Nephron progenitor cell (in vitro differentiated cells): Measurements from ENCODE around the gene SHLD2.
"Not testable (repeated sequence)": the region's sequence is repeated elsewhere in the genome, so short reads cannot be mapped to it uniquely, and the experiment has no call there.

Experiments used
- DNase-seq: peaks from one replicate; pipeline ENCODE4 v3.0.0; 2021
- H3K27ac Mint-ChIP-seq: 2 replicates; pipeline ENCODE4 v1.8.0; 2021; ENCODE audit warnings: mild to moderate bottlenecking, moderate library complexity, mixed read lengths
- H3K27me3 Mint-ChIP-seq: 2 replicates; pipeline ENCODE4 v1.8.0; 2021; ENCODE audit warnings: mild to moderate bottlenecking, low read depth, mixed read lengths; ENCODE audit not compliant: poor library complexity
- H3K36me3 Mint-ChIP-seq: 2 replicates; pipeline ENCODE4 v1.8.0; 2021; ENCODE audit warnings: low read depth, mixed read lengths
- H3K4me1 Mint-ChIP-seq: 2 replicates; pipeline ENCODE4 v1.8.0; 2021; ENCODE audit warnings: mixed read lengths
- H3K4me3 Mint-ChIP-seq: 2 replicates; pipeline ENCODE4 v1.8.0; 2021; ENCODE audit warnings: mild to moderate bottlenecking, moderate library complexity, mixed read lengths
- H3K9me3 Mint-ChIP-seq: 2 replicates; pipeline ENCODE4 v1.8.0; 2021; ENCODE audit warnings: mild to moderate bottlenecking, moderate library complexity, mixed read lengths
- CTCF ChIP-seq: fragments of 200-600 bp; sonication (generic); IDR thresholded peaks from 2 replicates; pipeline ENCODE4 v1.5.0; 2021; ENCODE audit warnings: antibody characterized with exemption

SHLD2 gene

DNA sequence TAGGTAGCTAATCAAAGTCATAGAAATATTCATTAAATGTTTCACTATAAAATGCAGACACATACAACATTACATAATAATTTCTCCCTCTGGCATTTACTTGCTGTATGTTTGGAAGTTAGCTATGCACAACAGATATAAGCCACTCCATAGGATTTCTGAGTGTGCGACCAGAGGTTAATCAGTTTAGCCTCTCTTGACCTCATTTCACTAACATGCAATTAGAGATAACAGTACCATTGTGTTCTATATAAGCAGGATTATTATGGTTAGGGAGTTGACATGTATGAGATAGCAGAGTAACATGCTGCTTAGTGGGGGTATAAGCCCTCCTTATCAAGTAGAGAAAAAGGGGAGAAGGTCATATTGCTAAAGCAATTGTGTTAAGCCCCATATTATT lies 26.7 kb upstream of the SHLD2 start:
- Mint-ChIP-seq H3K9me3 (no peaks in the 10 kb centered on the region), H3K36me3 (peaks cover 74% of the 10 kb centered on the region), H3K4me1 (no peaks in the 10 kb centered on the region), H3K4me3 (no peak overlapping the region), H3K27me3 (no peaks in the 10 kb centered on the region), H3K27ac (no peak overlapping the region)
- no peak for DNase-seq
- TF ChIP-seq CTCF, result no peak

DNA sequence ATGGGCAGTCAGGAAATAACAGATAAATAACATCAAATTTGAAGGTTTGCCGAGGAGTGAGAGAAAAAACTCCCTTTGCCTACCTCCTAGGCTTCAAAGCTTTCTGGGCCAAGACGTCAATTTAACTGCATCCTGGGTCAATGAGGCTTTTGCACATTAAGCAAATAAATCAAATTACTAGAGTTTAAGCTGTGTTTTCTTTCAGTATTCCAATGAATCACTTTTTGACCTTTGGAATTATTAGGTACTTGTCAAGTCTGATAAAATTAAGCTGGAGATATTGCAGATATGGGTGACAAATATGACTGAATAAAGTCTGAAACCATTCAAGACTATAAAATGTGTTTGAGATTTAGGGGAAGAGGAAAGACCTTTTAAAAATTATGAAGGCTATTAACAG lies 22.6 kb upstream of the SHLD2 start:
- no peaks in the 10 kb centered on the region for H3K27me3 Mint-ChIP-seq
- H3K9me3 Mint-ChIP-seq, result no peaks in the 10 kb centered on the region
- no peak overlapping the region for H3K4me3 Mint-ChIP-seq
- H3K4me1 Mint-ChIP-seq, result no peaks in the 10 kb centered on the region
- H3K36me3 Mint-ChIP-seq, result peaks cover 58% of the 10 kb centered on the region
- no peak for TF ChIP-seq CTCF
- no peak for DNase-seq
- H3K27ac Mint-ChIP-seq, result no peak overlapping the region

- Mint-ChIP-seq H3K36me3 (peaks cover 53% of the 10 kb centered on the region), H3K9me3 (peaks cover 19% of the 10 kb centered on the region)
- not testable (repeated sequence) for DNase-seq, H3K27me3 Mint-ChIP-seq, H3K4me1 Mint-ChIP-seq, H3K27ac Mint-ChIP-seq, H3K4me3 Mint-ChIP-seq
Measured at GRCh38 chr10:87076421-87076820, 18.6 kb upstream of the SHLD2 start.

DNA sequence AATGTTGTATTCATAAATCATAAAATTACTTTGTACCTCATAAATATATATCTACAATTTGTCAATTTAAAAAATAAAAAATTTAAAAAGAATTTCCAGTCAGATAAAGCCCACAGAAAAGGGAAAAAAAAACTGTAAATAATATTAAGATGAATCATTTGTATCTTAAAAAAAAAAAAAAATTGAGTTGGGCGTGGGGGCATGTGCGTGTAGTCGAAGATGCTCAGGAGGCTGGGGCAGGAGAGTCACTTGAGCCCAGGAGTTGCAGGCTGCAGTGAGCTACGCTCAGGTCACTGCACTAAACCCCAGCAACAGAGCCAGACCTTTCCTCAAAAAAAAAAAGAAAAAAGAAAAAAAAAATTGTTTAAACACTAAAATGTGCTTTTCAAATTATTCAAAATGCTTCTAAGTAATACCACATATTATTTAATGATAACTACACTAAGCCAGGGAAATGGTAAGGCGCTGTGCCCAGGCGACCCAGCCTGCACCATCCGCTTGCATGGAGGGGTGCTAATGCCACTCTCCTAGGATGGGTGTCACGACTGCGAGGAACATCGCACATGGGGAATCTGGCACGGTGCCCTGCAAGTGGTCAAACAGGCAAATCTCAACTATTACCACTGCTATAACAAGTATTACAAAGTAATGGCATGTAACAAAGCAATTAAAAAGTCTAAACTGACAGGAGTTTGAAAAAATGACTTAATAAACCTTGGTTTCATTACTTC lies 15.7 kb upstream of the SHLD2 start:
- Mint-ChIP-seq H3K9me3 (peaks cover 40% of the 10 kb centered on the region), H3K27ac (no peak overlapping the region), H3K4me3 (no peak overlapping the region), H3K4me1 (peaks cover 12% of the 10 kb centered on the region), H3K27me3 (no peaks in the 10 kb centered on the region), H3K36me3 (peaks cover 54% of the 10 kb centered on the region)
- TF ChIP-seq CTCF, result no peak
- DNase-seq, result no peak

DNA sequence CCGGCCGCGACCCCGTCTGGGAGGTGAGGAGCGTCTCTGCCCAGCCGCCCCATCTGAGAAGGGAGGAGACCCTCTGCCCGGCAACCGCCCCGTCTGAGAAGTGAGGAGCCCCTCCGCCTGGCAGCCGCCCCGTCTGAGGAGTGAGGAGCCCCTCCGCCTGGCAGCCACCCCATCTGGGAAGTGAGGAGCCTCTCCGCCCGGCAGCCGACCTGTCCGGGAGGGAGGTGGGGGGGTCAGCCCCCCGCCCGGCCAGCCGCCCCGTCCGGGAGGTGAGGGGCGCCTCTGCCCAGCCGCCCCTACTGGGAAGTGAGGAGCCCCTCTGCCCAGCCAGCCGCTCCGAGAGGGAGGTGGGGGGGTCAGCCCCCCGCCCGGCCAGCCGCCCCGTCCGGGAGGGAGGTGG lies 14.4 kb upstream of the SHLD2 start:
- Mint-ChIP-seq H3K36me3 (peaks cover 56% of the 10 kb centered on the region), H3K9me3 (peaks cover 42% of the 10 kb centered on the region), H3K4me1 (peaks cover 12% of the 10 kb centered on the region)
- not testable (repeated sequence) for H3K27ac Mint-ChIP-seq, H3K4me3 Mint-ChIP-seq, DNase-seq, H3K27me3 Mint-ChIP-seq

DNA sequence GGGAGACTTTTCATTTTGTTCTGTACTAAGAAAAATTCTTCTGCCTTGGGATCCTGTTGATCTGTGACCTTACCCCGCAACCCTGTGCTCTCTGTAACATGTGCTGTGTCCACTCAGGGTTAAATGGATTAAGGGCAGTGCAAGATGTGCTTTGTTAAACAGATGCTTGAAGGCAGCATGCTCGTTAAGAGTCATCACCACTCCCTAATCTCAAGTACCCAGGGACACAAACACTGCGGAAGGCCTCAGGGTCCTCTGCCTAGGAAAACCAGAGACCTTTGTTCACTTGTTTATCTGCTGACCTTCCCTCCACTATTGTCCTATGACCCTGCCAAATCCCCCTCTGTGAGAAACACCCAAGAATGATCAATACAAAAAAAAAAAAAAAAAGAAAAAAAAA lies 13.4 kb upstream of the SHLD2 start:
- Mint-ChIP-seq H3K4me1 (peaks cover 12% of the 10 kb centered on the region), H3K9me3 (peaks cover 45% of the 10 kb centered on the region), H3K36me3 (peaks cover 65% of the 10 kb centered on the region)
- not testable (repeated sequence) for DNase-seq, H3K27me3 Mint-ChIP-seq, H3K27ac Mint-ChIP-seq, H3K4me3 Mint-ChIP-seq

- Mint-ChIP-seq H3K36me3 (peaks cover 70% of the 10 kb centered on the region), H3K9me3 (peaks cover 45% of the 10 kb centered on the region), H3K4me1 (peaks cover 12% of the 10 kb centered on the region), H3K27ac (peak overlapping the region; percentile 46)
- H3K27me3 Mint-ChIP-seq, H3K4me3 Mint-ChIP-seq, DNase-seq: not testable (repeated sequence)
Measured at GRCh38 chr10:87082219-87082618, 12.8 kb upstream of the SHLD2 start.

- DNase-seq, result not testable (repeated sequence)
Measured at GRCh38 chr10:87083576-87084290, 11.3 kb upstream of the SHLD2 start.

GRCh38 chr10:87084291-87084782 lies 10.7 kb upstream of the SHLD2 start:
- Mint-ChIP-seq H3K9me3 (peaks cover 37% of the 10 kb centered on the region), H3K4me1 (peaks cover 12% of the 10 kb centered on the region), H3K36me3 (peaks cover 71% of the 10 kb centered on the region)
- DNase-seq, H3K27me3 Mint-ChIP-seq, H3K27ac Mint-ChIP-seq, H3K4me3 Mint-ChIP-seq: not testable (repeated sequence)

More at GRCh38 chr10:87083576-87084290, 11.3 kb upstream of the SHLD2 start:
- H3K4me1 Mint-ChIP-seq, result peaks cover 12% of the 10 kb centered on the region
- not testable (repeated sequence) for H3K27me3 Mint-ChIP-seq, H3K27ac Mint-ChIP-seq, H3K4me3 Mint-ChIP-seq
- peaks cover 77% of the 10 kb centered on the region for H3K36me3 Mint-ChIP-seq
- H3K9me3 Mint-ChIP-seq, result peaks cover 41% of the 10 kb centered on the region
